ENCODE data around the gene PIK3CA.

DNA sequence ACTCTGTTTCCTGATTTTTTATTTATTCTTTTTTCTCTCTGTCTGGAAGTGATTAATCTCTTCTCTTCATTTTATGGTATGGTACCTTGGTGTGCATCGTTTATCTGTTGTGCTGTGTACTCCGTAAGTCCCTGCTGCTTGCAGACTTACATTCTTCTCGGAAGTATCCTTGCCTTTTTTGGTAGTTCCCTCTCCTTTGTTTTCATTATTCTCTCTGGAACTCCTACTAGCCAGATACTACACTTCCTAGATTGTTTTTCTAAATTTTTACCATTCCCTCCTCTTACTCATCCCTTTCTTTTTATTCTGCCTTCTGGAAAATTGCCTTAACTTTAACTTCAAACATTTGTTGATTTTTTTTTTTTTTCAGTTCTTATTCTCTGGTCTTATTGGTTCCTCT, 27.2 kb downstream of the PIK3CA start:
- TF ChIP-seq CTCF (conservative IDR thresholded peaks at IDR 0.05) (no peak), ZFX (IDR thresholded peaks at IDR 0.05) (no peak)

All from C4-2B (cell line).